GM12891 (cell line): ENCODE data around the gene LRP1.

Experiments
- DNase-seq: peaks from one replicate; pipeline ENCODE4 v3.0.0; 2011; ENCODE audit warnings: low spot score; ENCODE audit not compliant: insufficient read length
- FAIRE-seq: peaks from 2 replicates; lab custom pipeline; 2011; peaks lifted over from hg19 to GRCh38; lab: Jason Lieb, UNC
- PAX5 ChIP-seq: IDR thresholded peaks from 2 replicates; pipeline ENCODE4 v1.6.1; 2011; ENCODE audit warnings: low read length, moderate library complexity, mild to moderate bottlenecking; ENCODE audit not compliant: insufficient read depth, severe bottlenecking
- POLR2A ChIP-seq: IDR thresholded peaks from 2 replicates; pipeline ENCODE4 v1.6.1; 2011; ENCODE audit warnings: low read depth, low read length, control low read depth
- POLR2AphosphoS5 ChIP-seq: IDR thresholded peaks from 2 replicates; pipeline ENCODE4 v1.6.1; 2011; ENCODE audit warnings: low read depth, low read length, control low read depth
- POU2F2 ChIP-seq: IDR thresholded peaks from 2 replicates; pipeline ENCODE4 v1.6.1; 2011; ENCODE audit warnings: low read depth, mild to moderate bottlenecking, control low read depth, low read length, moderate library complexity
- SPI1 ChIP-seq: IDR thresholded peaks from 2 replicates; pipeline ENCODE4 v1.6.1; 2011; ENCODE audit warnings: low read depth, low read length, control low read depth
- TAF1 ChIP-seq: IDR thresholded peaks from 2 replicates; pipeline ENCODE4 v1.6.1; 2011; ENCODE audit warnings: low read depth, low read length, control low read depth

LRP1 gene

GRCh38 chr12:57195611-57196371, 67.5 kb downstream of the LRP1 start:
- FAIRE-seq, result no peak

GRCh38 chr12:57196439-57196838, 68.2 kb downstream of the LRP1 start:
- DNase-seq (no peak), FAIRE-seq (no peak)
- TF ChIP-seq POLR2AphosphoS5 (no peak), TAF1 (no peak), PAX5 (no peak), SPI1 (no peak), POLR2A (no peak), POU2F2 (no peak)

More at GRCh38 chr12:57195611-57196371, 67.5 kb downstream of the LRP1 start:
- DNase-seq, result no peak
- TF ChIP-seq POLR2AphosphoS5 (no peak), PAX5 (no peak), SPI1 (no peak), POLR2A (no peak), POU2F2 (no peak), TAF1 (no peak)

- no peak for TF ChIP-seq PAX5
- TF ChIP-seq POLR2AphosphoS5, result no peak
- TF ChIP-seq POLR2A, result no peak
- TF ChIP-seq POU2F2, result no peak
- FAIRE-seq, result no peak
- no peak for DNase-seq
Observed at GRCh38 chr12:57196956-57197355, 68.7 kb downstream of the LRP1 start.

- no peak for DNase-seq
- TF ChIP-seq POU2F2 (no peak), POLR2A (no peak), PAX5 (no peak), TAF1 (no peak), SPI1 (no peak), POLR2AphosphoS5 (no peak)
- FAIRE-seq, result no peak
Observed at GRCh38 chr12:57198329-57198728, 70.0 kb downstream of the LRP1 start.

- no peak for DNase-seq
- FAIRE-seq, result no peak
- no peak for TF ChIP-seq POLR2AphosphoS5
- TF ChIP-seq POLR2A, result no peak
- no peak for TF ChIP-seq PAX5
- TF ChIP-seq POU2F2, result no peak
- no peak for TF ChIP-seq SPI1
- TF ChIP-seq TAF1, result no peak
Observed at GRCh38 chr12:57199191-57199590, 70.9 kb downstream of the LRP1 start.

GRCh38 chr12:57200497-57200896, 72.2 kb downstream of the LRP1 start:
- no peak for TF ChIP-seq PAX5
- TF ChIP-seq POLR2AphosphoS5, result no peak
- TF ChIP-seq POU2F2, result no peak
- TF ChIP-seq POLR2A, result no peak
- TF ChIP-seq SPI1, result no peak
- no peak for TF ChIP-seq TAF1
- FAIRE-seq (no peak), DNase-seq (no peak)

- FAIRE-seq (no peak), DNase-seq (no peak)
- TF ChIP-seq PAX5 (no peak), SPI1 (no peak), POU2F2 (no peak), POLR2A (no peak), POLR2AphosphoS5 (no peak), TAF1 (no peak)
Observed at GRCh38 chr12:57201219-57201618, 72.9 kb downstream of the LRP1 start.

- FAIRE-seq (no peak), DNase-seq (no peak)
- TF ChIP-seq TAF1 (no peak), SPI1 (no peak)
Observed at GRCh38 chr12:57201631-57202030, 73.3 kb downstream of the LRP1 start.

- TF ChIP-seq TAF1 (no peak), SPI1 (no peak), PAX5 (no peak)
- no peak for FAIRE-seq
- no peak for DNase-seq
Observed at GRCh38 chr12:57202321-57202720, 74.0 kb downstream of the LRP1 start.

- no peak for FAIRE-seq
- TF ChIP-seq POLR2A, result no peak
- no peak for TF ChIP-seq SPI1
- no peak for TF ChIP-seq TAF1
- no peak for TF ChIP-seq POLR2AphosphoS5
- TF ChIP-seq PAX5, result no peak
- no peak for TF ChIP-seq POU2F2
- no peak for DNase-seq
Observed at GRCh38 chr12:57203201-57203600, 74.9 kb downstream of the LRP1 start.

- FAIRE-seq (no peak), DNase-seq (no peak)
- TF ChIP-seq POLR2AphosphoS5 (no peak), TAF1 (no peak), PAX5 (no peak), POU2F2 (no peak), POLR2A (no peak), SPI1 (no peak)
Observed at GRCh38 chr12:57203791-57204190, 75.5 kb downstream of the LRP1 start.

GRCh38 chr12:57204454-57204853, 76.2 kb downstream of the LRP1 start:
- DNase-seq (no peak), FAIRE-seq (no peak)
- TF ChIP-seq PAX5 (no peak), SPI1 (no peak), POU2F2 (no peak), POLR2A (no peak), TAF1 (no peak), POLR2AphosphoS5 (no peak)
